Stimulated activated CD8-positive, alpha-beta memory T cell treated with anti-CD3 and anti-CD28 coated beads, Interleukin-4, amount 100 ng/mL, for 4 hours (primary cell): ENCODE measurements around the gene NCSTN.

ENCODE experiments used
- DNase-seq, 2 donors: peaks; one replicate each; pipeline ENCODE4 v3.0.0-alpha.2; 2020; ENCODE audit warnings: low read depth in 2 of 2, low spot score in 1 of 2

Gene NCSTN

GRCh38 chr1:160404094-160404493, 60.9 kb downstream of the NCSTN start:
- no peak for DNase-seq

GRCh38 chr1:160405331-160405877, 62.2 kb downstream of the NCSTN start:
- DNase-seq: no peak

GRCh38 chr1:160406131-160406968, 63.2 kb downstream of the NCSTN start:
- no peak for DNase-seq

GRCh38 chr1:160407839-160408801, 64.9 kb downstream of the NCSTN start:
- no peak for DNase-seq
